Loucy (cell line): Measurements from ENCODE around the gene TSC22D4.

Source experiments
- H2AFZ ChIP-seq: fragments of 200-600 bp; sonication (generic); 2 replicates; pipeline ENCODE4 v1.6.0; 2016; ENCODE audit warnings: antibody characterized with exemption, mild to moderate bottlenecking, low read length, moderate library complexity
- H3F3A ChIP-seq: fragments of 200-600 bp; 2 replicates; pipeline ENCODE4 v1.6.0; 2016; ENCODE audit warnings: antibody characterized with exemption, low read depth, mild to moderate bottlenecking
- H3K27me3 ChIP-seq: fragments of 200-600 bp; sonication (generic); 2 replicates; pipeline ENCODE4 v1.6.1; 2014; ENCODE audit warnings: low read length, mild to moderate bottlenecking; ENCODE audit not compliant: insufficient read depth, poor library complexity, severe bottlenecking
- H3K36me3 ChIP-seq: fragments of 200-600 bp; sonication (generic); 2 replicates; pipeline ENCODE4 v1.6.1; 2016; ENCODE audit warnings: low read length; ENCODE audit not compliant: insufficient read depth
- H3K4me1 ChIP-seq: fragments of 200-600 bp; sonication (generic); 2 replicates; pipeline ENCODE4 v1.5.1; 2014; ENCODE audit warnings: low read length, mild to moderate bottlenecking; ENCODE audit not compliant: insufficient read depth, poor library complexity, severe bottlenecking
- H3K4me2 ChIP-seq: fragments of 200-600 bp; sonication (generic); 2 replicates; pipeline ENCODE4 v1.6.0; 2014; ENCODE audit warnings: antibody characterized with exemption, low read length, low read depth, mild to moderate bottlenecking; ENCODE audit not compliant: poor library complexity, severe bottlenecking
- H3K4me3 ChIP-seq: fragments of 200-600 bp; sonication (generic); 2 replicates; pipeline ENCODE4 v1.5.1; 2014; ENCODE audit warnings: low read length, mild to moderate bottlenecking, mixed read lengths; ENCODE audit not compliant: poor library complexity, severe bottlenecking
- H3K79me2 ChIP-seq: fragments of 200-600 bp; sonication (generic); 2 replicates; pipeline ENCODE4 v1.6.1; 2014; ENCODE audit warnings: low read length; ENCODE audit not compliant: insufficient read depth
- H3K9ac ChIP-seq: fragments of 200-600 bp; sonication (generic); 2 replicates; pipeline ENCODE4 v1.6.0; 2014; ENCODE audit warnings: mild to moderate bottlenecking, low read depth, low read length, moderate library complexity; ENCODE audit not compliant: poor library complexity, severe bottlenecking
- H3K9me2 ChIP-seq: fragments of 200-600 bp; sonication (generic); replicated peaks from 2 replicates; pipeline ENCODE4 v1.6.1; 2016; ENCODE audit warnings: low read depth, low read length, mixed read lengths
- H3K9me3 ChIP-seq: fragments of 200-600 bp; sonication (generic); 2 replicates; pipeline ENCODE4 v1.6.1; 2014; ENCODE audit warnings: mild to moderate bottlenecking, antibody characterized with exemption, low read length, low read depth; ENCODE audit not compliant: insufficient read depth
- H4K20me1 ChIP-seq: fragments of 200-600 bp; sonication (generic); 2 replicates; pipeline ENCODE4 v1.6.0; 2014; ENCODE audit warnings: antibody characterized with exemption, low read length, mild to moderate bottlenecking; ENCODE audit not compliant: insufficient read depth, poor library complexity, severe bottlenecking
- EZH2phosphoT487 ChIP-seq: fragments of 200-600 bp; IDR thresholded peaks from 2 replicates; pipeline ENCODE4 v1.6.1; 2018; ENCODE audit warnings: antibody characterized with exemption, mild to moderate bottlenecking, moderate library complexity, borderline replicate concordance
- TF ChIP-seq, protein P1 (sequence below): fragments of 200-600 bp; sonication (generic); conservative IDR thresholded peaks from 2 replicates; pipeline ENCODE4 v1.5.1; 2014; ENCODE audit warnings: mild to moderate bottlenecking, antibody characterized with exemption, low read length

Gene TSC22D4

DNA sequence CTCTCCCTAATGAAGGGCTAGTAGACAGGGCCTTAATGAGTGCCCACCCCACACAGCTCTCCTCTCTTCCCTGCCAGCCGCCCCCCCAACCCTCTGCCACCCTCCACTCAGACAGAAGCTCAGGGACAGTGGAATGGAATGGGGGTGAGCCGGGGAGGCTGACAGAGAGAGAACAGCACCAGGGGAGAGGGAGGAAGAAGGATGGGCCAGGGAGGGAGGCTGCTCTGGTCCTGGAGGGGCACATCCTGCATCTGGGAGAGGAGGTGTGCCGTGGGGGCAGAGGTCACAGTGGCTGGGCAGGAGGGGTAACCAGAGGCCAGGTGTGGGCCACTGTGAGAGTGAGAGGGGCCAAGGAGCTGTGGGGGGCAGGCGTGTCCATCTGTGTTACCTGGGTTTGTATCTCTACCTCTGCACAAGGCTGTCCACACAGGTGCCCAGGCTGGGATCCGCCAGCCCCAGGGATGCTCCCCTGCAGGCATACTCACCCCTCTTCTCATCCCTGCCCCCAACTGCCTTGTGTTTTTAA lies 7.2 kb upstream of the TSC22D4 start:
- no peak overlapping the region for H2AFZ ChIP-seq
- peaks cover 3% of the 10 kb centered on the region; the same call in 1 of the 2 replicates for H3F3A ChIP-seq
- H3K36me3 ChIP-seq, result no peaks in the 10 kb centered on the region
- H3K9ac ChIP-seq, result no peak overlapping the region
- no peak overlapping the region for H3K4me3 ChIP-seq
- H3K9me2 ChIP-seq, result no peaks in the 10 kb centered on the region
- no peaks in the 10 kb centered on the region for H3K79me2 ChIP-seq
- H3K4me1 ChIP-seq, result peaks cover 4% of the 10 kb centered on the region
- no peaks in the 10 kb centered on the region for H4K20me1 ChIP-seq
- no peaks in the 10 kb centered on the region for H3K9me3 ChIP-seq
- H3K4me2 ChIP-seq, result no peak overlapping the region
- TF ChIP-seq, protein P1, sequence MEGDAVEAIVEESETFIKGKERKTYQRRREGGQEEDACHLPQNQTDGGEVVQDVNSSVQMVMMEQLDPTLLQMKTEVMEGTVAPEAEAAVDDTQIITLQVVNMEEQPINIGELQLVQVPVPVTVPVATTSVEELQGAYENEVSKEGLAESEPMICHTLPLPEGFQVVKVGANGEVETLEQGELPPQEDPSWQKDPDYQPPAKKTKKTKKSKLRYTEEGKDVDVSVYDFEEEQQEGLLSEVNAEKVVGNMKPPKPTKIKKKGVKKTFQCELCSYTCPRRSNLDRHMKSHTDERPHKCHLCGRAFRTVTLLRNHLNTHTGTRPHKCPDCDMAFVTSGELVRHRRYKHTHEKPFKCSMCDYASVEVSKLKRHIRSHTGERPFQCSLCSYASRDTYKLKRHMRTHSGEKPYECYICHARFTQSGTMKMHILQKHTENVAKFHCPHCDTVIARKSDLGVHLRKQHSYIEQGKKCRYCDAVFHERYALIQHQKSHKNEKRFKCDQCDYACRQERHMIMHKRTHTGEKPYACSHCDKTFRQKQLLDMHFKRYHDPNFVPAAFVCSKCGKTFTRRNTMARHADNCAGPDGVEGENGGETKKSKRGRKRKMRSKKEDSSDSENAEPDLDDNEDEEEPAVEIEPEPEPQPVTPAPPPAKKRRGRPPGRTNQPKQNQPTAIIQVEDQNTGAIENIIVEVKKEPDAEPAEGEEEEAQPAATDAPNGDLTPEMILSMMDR, result no peak
- no peak for TF ChIP-seq EZH2phosphoT487
- H3K27me3 ChIP-seq, result no peaks in the 10 kb centered on the region

DNA sequence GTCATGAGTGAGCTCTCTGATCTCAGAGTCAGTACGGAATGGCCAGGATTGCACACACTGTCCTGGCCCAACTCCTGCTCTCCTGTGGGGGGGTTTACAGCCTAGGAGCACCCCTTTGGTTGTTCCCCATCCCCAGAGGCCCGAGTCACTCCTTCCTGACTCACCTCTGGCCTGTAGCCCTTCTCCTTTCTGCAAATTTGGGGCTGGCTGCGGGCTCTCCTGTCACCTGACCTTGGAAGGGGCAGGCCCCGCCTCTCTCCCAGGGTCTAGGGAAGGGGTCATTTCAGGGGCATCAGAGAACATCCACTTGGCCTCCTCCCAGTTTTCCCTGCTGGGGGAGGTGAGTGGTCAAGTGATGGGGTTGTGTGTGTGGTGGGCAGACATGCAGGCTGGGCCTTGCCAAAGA lies 6.5 kb upstream of the TSC22D4 start:
- Histone ChIP-seq H3K27me3 (no peaks in the 10 kb centered on the region), H3K36me3 (no peaks in the 10 kb centered on the region), H3K9me3 (no peaks in the 10 kb centered on the region), H2AFZ (no peak overlapping the region), H4K20me1 (no peaks in the 10 kb centered on the region), H3K4me3 (no peak overlapping the region), H3K9ac (no peak overlapping the region), H3K9me2 (no peaks in the 10 kb centered on the region), H3K4me2 (no peak overlapping the region), H3F3A (peaks cover 3% of the 10 kb centered on the region; the same call in 1 of the 2 replicates), H3K79me2 (no peaks in the 10 kb centered on the region), H3K4me1 (peaks cover 4% of the 10 kb centered on the region)
- TF ChIP-seq, protein P1, result no peak
- no peak for TF ChIP-seq EZH2phosphoT487

DNA sequence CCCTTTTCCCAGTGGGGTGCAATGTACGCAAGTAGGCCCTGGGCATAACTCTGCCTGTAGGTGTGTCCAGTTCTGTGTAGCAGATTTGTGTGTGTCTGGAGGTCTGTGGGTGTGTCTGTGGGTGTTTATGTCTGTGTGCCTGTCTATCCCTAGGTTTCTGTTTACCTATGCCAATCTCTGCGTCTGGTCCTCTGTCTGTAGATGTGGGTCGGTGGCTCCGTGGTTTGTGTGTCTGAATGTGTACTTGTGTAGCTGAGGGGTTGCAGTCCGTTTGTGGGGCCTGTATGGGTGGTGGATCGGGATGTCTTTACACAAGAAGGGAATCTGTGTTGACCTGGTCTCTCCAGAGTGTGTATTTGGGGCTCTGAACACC lies 5.6 kb upstream of the TSC22D4 start:
- H3K36me3 ChIP-seq, result no peaks in the 10 kb centered on the region
- no peak overlapping the region for H2AFZ ChIP-seq
- H3K4me1 ChIP-seq, result peaks cover 6% of the 10 kb centered on the region
- H3K9me2 ChIP-seq, result no peaks in the 10 kb centered on the region
- no peaks in the 10 kb centered on the region for H3K9me3 ChIP-seq
- no peak overlapping the region for H3K4me3 ChIP-seq
- H3K79me2 ChIP-seq, result no peaks in the 10 kb centered on the region
- no peak overlapping the region for H3K4me2 ChIP-seq
- no peaks in the 10 kb centered on the region for H3K27me3 ChIP-seq
- no peaks in the 10 kb centered on the region for H4K20me1 ChIP-seq
- H3F3A ChIP-seq, result peaks cover 4% of the 10 kb centered on the region; the same call in 1 of the 2 replicates
- TF ChIP-seq EZH2phosphoT487, result no peak
- TF ChIP-seq, protein P1, result no peak
- no peak overlapping the region for H3K9ac ChIP-seq
